Ramos (cell line): ENCODE results near the gene TAOK2.

Experiments used
- in situ Hi-C: fragments of 300-500 bp; cut with MboI; formaldehyde crosslinking; loops from one replicate; pipeline ENCODE4 v1.14.3; 2022; ENCODE audit warnings: low sequenced_read_pairs; ENCODE audit not compliant: unreplicated experiment

Gene TAOK2

DNA sequence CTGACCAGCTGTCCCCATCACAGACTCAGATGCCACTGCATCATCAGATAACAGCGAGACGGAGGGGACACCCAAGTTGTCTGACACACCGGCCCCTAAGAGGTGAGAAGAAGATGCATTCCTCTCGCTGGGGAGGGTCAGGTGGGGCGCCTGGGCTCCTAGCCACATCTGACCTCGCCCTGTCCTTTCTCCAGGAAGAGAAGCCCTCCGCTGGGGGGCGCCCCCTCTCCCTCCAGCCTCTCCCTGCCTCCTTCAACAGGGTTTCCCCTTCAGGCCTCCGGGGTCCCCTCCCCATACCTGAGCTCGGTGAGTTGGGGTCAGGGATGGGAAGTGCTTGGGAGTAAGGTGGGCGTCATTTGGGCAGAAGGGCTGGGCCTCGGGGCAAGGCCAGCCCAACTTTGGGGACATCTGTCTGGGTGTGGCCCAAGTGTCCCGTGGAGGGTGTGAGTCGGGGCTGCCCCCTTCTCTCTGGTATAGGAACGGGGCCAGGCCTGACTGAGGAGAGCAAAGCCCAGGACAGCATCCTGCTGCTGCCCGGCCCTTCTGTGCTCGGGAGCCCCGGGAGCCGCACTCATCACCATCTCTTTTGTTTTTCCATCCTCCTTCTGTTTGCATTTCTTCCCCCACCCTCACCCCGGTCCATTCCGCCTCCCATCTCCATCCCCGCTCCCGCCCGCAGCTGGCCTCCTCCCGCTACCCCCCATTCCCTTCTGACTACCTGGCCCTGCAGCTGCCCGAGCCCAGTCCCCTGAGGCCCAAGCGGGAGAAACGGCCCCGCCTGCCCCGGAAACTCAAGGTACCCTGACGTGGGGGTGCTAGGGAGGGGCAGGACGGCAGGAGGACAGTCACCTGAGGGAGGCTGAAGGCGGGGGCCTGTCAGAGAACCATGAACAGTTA, 27.3 kb downstream of the TAOK2 start:
- in situ Hi-C loops: loop anchor here (25.0 kb wide), 1 partner anchor 164 kb away; no protein-coding TSS in a partner anchor

DNA sequence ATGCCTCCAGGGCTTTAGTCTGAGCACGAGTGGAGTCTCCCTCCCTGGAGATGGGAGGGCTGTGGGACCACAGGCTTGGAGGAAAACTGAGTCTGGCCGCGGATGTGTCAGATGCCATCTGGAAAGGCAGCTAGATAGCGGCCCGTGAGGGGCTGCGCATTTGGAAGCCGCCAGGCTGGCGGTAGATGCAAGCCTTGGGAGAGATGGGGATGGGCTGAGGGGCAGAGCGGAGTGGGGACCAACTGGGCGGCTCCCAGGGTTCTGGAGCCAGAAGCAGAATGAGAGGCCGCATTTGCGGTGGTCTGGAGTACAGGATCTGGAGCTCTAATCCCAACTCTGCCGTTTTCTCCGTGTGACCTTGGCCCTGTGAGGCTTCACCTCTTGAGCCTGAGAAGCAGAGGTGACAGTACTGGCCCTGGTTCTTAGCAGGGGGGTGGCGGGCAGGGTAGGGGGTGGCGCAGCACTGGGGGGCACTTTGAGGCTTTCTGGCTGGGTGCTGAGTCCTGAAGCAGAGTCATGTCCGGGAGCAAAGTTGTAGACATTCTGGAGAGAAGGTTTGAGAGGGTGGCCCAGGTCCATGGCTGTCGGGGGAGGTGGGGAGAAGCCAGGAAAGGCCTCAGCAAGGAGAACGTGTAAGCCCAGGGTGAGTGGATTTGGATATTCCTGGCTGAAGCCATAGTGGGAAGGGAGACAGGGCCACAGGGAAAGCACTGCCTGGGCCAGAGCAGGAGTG, 29.1 kb downstream of the TAOK2 start:
- in situ Hi-C loops: loop anchor here (25.0 kb wide), 1 partner anchor 165 kb away; no protein-coding TSS in a partner anchor

DNA sequence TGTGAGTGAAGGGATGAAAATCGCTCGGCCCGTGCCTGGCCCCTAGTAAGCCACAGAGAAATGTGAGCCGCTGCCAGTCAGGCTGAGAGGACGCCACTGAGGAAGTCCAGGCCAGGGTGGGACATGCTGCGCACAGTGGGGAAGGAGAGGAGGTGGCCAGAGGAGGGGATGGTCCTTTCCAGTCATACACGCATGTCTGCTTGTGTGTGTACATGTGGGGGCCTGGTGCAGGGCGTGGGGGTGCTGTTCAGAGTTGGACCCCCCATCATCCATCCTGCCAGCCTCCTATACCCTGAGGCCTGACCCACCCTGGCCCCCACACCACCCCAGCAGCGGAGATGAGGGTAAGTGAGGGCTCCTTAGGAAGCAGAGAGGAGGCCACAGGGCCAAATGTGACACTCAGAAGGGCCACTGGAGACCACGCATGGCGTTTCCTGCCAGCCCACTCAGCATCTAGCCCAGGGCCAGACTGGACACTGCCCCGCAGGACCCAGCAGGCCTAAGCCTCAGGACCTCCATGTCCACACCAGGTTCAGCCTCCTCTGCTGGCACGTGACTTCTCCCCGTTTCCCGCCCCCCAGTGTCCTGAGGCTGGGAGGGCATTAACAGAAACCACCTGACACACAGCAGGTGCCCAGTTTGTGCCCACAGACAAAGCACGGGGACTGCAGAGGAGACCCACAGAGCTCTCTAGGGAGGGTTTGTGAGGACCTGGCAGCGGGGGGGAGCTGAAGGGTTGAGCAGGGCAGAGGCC, 30.2 kb downstream of the TAOK2 start:
- in situ Hi-C loops: loop anchor here (25.0 kb wide), 1 partner anchor 167 kb away; no protein-coding TSS in a partner anchor

DNA sequence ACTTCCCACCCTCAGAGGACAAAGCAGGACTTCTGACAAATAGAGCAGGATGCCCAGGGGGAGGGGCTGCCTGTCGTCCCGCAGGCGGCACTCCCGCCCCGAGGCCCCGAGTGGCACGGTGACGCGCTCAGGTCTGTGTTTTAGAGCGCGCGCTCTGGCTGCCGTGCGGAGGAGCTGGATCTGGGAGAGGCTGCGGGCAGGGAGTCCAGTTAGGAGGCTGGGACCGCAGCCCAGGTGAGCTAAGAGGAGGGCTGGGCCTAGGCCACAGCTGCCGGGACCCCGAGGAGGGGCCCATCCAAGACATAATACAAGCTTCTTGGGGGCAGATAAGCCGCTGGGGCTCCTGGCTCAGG, 30.7 kb downstream of the TAOK2 start:
- in situ Hi-C loops: loop anchor here (25.0 kb wide), 1 partner anchor 167 kb away; no protein-coding TSS in a partner anchor

DNA sequence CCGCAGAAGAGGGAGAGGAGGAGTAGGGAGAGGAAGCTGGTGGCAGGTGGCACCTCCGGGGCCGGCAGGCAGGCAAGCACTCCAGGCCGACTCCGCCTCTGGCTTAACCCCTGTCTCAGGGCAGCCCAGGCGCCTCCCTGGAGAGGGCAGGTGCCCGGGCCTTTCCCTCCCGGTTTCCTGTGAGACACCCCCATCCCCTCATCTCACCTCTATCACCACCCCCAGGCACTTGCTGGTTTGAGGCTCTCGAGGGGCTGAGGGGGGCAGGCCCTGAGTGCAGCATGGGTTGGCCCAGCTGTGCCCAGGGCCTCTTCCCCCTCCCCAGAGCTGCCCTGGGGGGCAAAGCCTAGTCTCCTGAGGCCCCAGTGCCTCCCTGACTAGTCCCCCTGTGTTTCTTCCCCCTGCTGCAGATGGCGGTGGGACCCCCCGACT, 31.2 kb downstream of the TAOK2 start:
- in situ Hi-C loops: loop anchor here (25.0 kb wide), 1 partner anchor 168 kb away; no protein-coding TSS in a partner anchor

GRCh38 chr16:30005341-30006094, 31.9 kb downstream of the TAOK2 start:
- in situ Hi-C loops: loop anchor here (25.0 kb wide), 1 partner anchor 168 kb away; no protein-coding TSS in a partner anchor

GRCh38 chr16:30006095-30006473, 32.4 kb downstream of the TAOK2 start:
- in situ Hi-C loops: loop anchor here (25.0 kb wide), 1 partner anchor 169 kb away; no protein-coding TSS in a partner anchor

GRCh38 chr16:30006659-30007377, 33.1 kb downstream of the TAOK2 start:
- in situ Hi-C loops: loop anchor here (25.0 kb wide), 1 partner anchor 170 kb away; no protein-coding TSS in a partner anchor

- in situ Hi-C loops: loop anchor here (25.0 kb wide), 1 partner anchor 170 kb away; no protein-coding TSS in a partner anchor
These were observed 33.8 kb downstream of the TAOK2 start for GRCh38 chr16:30007378-30007895.

DNA sequence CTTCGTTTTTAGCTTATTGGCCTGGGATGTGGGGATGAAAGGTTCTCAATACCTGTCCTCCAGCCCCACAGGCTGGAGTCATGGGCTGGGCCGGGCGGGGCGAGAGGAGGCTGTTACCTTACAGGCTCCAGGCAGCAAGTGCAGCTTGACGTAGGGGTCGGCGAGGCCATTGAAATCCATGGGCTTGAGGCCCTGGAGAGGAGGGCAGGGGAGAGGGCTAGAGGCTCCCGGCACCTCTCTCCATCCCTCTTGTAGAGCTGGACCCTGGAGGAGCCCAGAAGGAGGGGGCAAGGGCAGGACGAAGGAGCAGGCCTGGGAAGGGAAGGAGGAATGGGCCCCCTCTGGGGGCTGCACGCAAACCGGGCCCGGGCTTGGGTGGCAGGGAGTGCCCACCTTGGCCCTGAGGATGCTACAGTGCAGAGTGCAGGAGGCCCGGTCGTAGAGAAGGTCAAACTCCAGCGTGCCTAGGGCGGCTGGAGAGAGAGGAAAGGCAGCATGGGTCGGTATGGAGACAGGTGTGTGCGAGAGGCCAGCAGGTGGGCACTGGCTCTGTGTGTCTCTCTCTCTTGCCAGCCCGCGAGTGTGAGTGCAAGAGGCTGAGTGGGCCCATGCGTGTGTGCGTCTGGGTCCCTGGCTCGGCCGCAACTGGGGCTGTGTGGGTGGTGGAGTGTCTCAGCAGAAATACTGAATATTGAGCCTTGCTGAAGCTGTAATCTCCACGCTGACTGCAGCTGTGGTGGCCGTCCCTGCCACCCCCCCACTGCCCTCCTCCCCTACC, 35.6 kb downstream of the TAOK2 start:
- in situ Hi-C loops: loop anchor here (25.0 kb wide), 1 partner anchor 172 kb away; no protein-coding TSS in a partner anchor

- in situ Hi-C loops: loop anchor here (25.0 kb wide), 1 partner anchor 173 kb away; no protein-coding TSS in a partner anchor
These were observed 36.5 kb downstream of the TAOK2 start for GRCh38 chr16:30009990-30010843.

DNA sequence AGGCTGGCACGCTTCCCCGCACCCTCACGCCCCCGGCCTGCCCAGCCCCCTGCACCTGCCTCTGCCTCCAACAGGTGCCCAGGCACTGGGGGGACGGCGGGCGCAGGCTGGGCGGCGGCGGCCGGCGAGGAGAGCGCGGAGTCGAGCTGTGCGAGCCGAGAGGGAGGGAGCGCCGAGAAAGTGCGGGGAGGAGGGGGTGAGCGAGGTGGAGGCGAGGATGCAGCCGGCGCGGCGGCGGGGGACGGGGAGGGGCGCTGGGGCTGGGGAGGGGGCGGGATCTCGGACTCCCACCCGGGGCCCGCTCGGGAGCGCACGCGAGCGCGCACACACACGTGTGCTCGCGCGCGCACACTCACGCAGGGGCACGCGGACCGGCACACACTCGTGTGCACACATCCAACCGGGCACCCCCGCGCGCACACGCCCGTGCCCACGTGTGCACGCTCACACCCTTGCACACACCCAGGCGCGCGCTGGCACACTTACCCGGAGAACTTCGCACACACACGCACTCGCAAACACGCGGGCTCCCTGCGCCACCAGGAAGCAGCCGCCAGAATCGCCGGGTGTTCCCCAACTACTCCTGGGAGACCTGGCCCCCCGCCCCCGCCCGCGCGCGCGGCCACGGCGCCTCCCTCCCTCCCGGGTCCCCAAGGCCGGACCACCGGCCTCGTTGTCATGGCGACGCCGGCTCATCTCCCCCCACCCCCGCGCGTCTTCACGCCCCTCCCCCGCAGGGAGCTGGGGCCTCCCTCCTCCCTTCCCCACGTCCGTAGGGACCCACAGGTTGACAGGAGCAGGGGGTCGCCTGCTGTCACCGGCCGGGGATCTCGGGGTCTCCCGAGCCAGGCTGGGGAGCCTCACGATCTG, 37.4 kb downstream of the TAOK2 start, which contains the start of gene DOC2A:
Gene DOC2A (minus strand): TSS at position 184 of the 870 bp plus-strand sequence. CDS start 805 bp downstream, outside the sequence.
- in situ Hi-C loops: loop anchor here (25.0 kb wide), 1 partner anchor 174 kb away; no protein-coding TSS in a partner anchor

- in situ Hi-C loops: loop anchor here (25.0 kb wide), 1 partner anchor 175 kb away; no protein-coding TSS in a partner anchor
These were observed 38.2 kb downstream of the TAOK2 start for GRCh38 chr16:30011714-30012504.

GRCh38 chr16:30012598-30012997, 38.9 kb downstream of the TAOK2 start:
- in situ Hi-C loops: loop anchor here (25.0 kb wide), 1 partner anchor 175 kb away; no protein-coding TSS in a partner anchor

- in situ Hi-C loops: loop anchor here (25.0 kb wide), 1 partner anchor 178 kb away; no protein-coding TSS in a partner anchor
These were observed 41.8 kb downstream of the TAOK2 start for GRCh38 chr16:30015450-30015849.
